Activated CD8-positive, alpha-beta memory T cell treated with anti-CD3 and anti-CD28 coated beads for 24 hours (primary cell): ENCODE data around the gene DIP2A.
A peak's percentile ranks its signal among the peaks of the same experiment; 100 is the strongest.

Source experiments
- DNase-seq: peaks from one replicate; pipeline ENCODE4 v3.0.0-alpha.2; 2020

DIP2A gene

DNA sequence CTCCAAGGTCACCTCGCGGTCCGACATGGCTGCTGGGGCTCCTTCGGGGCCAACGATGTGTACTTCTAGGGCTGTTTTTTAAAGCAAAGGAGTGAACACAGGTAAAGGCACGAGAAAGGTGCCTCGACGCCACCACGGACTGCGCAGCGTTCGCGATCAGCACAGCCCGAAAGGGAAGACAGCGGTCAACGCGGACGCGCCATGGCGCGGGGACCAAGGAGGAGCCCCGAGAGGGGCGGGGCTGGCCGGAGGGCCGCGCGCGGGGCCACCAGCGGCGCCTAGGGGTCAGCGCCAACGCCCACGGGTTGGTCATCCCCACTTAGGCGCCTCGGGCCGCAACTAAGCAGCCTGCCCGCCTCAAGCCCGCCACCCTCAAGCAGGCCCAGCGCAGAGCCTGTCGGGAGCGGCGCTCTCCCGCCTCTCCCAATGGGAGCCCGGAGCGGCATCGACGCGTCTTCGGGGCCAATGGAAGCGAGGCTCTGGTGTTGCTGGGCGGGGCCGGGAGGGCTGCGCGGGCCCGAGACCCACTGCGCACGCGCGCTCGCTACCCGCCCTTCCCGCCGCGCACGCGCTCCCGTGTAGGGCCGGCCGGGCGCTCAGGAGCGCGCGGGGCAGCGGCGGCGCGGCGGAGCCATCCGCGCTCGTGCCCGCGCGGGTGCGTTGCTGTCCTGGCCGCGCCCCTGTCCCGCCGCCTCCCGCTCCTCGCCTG lies at the start of gene DIP2A:
TSS of gene DIP2A (plus strand) at position 577 of the 709 bp plus-strand sequence. CDS start 241 bp downstream, outside the sequence.
- DNase-seq = peak; percentile 93

DNA sequence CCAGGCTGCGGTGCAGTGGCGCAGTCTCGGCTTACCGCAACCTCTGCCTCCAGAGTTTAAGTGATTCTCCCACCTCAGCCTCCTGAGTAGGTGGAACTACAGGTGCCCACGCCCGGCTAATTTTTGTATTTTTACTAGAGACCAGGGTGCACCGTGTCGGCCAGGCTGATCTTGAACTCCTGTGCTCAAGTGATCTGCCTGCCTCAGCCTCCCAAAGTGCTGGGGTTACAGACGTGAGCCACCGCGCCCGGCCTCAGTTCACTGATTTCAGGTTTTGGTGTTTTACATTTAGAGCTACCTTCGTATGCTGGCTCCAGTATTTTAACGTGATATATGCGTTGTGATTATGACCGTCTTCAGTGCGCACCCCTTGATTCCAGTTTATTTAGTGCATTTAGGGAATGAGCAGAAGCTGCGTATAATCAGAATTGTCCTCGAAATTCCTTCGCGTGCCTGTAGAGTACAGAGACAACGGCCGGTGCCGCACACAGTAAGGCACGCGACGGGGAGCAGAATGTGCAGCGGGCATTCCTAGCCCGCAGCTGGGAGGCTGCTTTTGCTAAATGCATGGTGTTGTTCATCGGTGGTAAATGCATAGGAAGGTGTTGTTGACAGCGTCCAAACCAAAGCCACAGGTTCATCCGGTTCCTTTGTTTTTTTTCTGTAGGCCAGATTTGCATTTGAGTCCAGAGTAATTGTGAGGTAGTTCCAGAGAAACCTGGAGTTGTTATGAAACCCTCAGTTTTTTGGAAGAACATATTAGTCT lies 48.9 kb upstream of the DIP2A start:
- no peak for DNase-seq

DNA sequence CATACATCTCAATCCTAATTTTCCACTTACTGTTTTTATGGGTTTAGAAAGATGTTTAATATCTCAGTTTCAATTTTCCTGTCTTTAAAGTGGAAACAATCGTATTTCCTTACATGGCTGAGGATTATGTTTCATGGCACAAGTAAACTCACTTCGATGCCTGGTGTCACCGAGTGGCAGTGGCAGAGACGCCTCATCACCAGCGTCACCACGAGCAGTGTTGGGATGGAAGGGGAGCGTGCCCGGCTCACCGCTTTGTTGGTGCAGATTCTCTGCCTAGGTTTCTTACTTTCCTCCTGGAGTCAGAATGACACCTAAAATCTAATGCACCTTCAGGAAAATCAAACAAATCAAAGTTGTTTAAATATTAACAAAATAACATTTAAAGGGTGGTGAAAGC lies 48.2 kb upstream of the DIP2A start:
- no peak for DNase-seq

GRCh38 chr21:46411236-46411635 lies 47.5 kb upstream of the DIP2A start:
- no peak for DNase-seq

DNA sequence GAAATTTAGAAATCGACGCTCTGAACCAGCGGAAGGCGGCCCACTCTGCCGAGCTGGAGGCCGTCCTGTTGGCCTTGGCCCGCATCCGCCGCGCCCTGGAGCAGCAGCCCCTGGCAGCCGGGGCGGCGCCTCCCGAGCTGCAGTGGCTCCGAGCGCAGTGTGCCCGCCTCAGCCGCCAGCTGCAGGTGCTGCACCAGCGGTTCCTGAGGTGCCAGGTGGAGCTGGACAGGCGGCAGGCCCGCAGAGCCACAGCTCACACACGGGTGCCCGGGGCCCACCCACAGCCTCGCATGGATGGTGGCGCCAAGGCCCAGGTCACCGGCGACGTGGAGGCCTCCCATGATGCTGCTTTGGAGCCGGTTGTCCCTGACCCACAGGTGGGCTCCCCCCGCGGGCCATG lies 47.0 kb upstream of the DIP2A start:
- DNase-seq = no peak

DNA sequence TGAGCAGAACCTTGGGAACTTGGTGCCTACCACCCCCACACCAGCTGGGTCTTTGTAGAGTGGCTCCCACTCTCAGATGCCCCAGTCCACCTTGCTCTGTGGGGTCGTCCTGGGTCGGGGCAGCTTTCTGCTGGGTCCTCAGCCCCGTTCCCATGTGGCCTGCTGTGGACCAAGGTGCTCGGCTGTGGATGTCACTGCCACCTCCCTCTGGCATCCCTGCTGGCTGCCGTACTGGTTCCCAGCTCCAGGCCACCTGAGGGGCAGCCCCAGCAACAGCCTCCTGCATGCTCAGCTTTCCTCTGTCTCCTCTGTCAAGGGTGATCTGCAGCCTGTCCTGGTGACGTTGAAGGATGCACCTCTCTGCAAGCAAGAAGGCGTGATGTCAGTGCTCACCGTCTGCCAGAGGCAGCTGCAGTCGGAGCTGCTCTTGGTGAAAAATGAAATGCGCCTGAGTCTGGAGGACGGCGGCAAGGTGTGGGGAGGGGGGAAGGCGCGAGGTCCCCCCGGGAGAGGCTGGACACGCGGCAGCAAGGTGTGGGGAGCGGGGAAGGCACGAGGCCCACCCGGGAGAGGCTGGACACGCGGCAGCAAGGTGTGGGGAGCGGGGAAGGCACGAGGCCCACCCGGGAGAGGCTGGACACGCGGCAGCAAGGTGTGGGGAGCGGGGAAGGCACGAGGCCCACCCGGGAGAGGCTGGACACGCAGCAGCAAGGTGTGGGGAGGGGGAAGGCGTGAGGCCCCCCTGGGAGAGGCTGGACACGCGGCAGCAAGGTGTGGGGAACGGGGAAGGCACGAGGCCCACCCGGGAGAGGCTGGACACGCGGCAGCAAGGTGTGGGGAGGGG lies 45.9 kb upstream of the DIP2A start:
- DNase-seq = no peak

DNA sequence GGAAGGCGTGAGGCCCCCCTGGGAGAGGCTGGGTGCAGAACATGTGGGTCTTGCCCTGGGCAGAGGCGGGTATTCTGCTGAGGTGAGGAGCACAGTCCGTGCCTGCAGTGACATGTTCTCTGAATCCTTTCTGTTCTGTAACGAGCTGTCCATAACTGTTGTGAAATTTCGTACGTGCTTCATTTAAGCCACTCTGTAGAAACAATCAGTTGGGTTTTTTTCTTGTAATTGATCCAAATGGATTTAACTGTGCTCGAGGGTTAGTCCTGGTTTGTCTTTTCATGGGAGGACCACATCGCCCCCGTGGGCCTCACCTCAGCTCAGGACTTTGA lies 45.4 kb upstream of the DIP2A start:
- no peak for DNase-seq

DNA sequence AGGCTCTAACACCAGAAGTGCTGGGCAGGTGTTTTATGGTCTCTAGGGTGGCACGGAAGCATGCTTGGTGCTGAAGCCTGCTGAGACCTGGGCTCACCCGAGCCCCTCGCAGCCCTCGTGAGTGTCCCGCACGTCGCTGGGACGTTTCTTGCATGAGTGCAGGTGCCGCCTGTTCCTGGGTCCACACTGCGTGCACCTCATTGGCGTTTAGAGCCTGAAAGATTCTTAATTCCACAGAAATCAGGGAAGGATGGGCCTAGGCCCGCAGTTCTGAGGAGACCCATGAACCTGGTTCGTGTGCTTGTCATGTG lies 43.8 kb upstream of the DIP2A start:
- no peak for DNase-seq

GRCh38 chr21:46416551-46416950 lies 42.1 kb upstream of the DIP2A start:
- DNase-seq = no peak

- no peak for DNase-seq
Measured at GRCh38 chr21:46418265-46418946, 40.3 kb upstream of the DIP2A start.

DNA sequence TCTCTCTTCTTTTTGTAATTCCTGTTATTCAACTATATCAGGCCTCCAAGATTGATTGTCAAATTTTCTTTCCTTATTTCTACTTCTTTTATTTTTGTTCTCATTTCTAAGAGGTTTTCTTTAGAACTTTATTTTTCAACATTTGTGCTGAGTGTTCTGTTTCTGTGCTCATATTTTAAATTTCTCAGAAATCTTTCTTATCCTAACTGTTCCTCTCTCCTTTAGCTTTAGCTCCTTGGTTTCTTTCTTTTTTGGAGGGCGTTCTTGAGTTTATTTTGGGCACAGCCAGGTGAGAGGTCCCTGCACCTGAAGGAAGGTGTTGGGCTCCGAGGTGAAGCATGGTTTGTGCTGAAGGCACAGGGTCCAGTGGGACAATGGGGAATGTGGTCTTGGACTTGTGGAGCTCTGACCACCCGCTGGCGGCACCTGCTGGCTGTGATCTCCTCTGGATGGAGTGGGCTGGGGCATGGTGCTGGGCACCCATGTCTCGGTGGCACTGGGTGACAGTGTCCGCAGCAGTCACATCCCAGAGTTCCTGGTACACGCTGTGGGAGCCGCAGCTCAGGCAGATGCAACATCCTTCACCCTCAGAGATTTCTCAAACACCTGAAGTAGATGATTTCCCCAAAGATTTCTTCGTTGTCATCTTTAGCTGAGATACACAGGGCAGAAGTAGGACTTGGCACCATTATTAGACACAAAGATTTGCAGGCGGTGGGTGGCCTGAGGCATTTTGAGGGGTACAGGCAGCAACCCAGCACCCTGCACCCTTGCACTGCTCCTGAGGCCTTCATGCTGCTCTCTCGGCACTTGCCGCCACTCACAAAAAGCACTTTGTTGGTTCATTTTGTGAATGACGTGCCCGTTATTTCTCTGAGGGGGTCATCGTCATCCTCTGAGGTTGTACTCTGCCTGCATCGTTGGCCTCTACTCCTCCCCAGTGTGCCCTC lies 38.2 kb upstream of the DIP2A start:
- no peak for DNase-seq

- DNase-seq = no peak
Measured at GRCh38 chr21:46421191-46421750, 37.4 kb upstream of the DIP2A start.

- DNase-seq = no peak
Measured at GRCh38 chr21:46421756-46422555, 36.7 kb upstream of the DIP2A start.

DNA sequence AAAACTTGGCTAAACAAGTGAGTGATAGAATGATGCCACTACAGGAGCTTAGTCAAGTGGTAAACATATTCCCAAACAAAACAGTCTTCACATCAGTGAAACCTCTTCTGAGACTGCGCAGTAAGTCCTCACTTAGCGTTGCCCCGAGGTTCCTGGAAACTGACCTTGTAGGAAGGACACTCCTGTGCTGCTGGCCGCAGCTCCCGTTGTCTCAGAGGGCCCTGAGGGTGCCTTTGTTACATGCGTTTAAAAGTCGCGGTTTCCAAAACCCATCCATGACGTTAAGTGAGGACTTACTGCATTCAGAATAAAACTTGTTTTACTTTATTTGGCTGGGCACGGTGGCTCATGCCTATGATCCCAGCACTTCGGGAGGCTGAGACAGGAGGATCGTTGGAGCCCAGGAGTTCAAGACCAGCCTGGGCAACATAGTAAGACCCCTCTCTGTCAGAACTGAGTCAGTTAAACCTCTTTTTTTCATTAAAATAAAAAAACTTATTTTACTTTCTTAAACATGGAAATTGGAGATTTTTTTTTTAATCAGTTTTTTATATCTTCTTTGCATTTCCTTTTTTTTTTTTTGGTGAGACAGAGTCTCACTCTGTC lies 36.0 kb upstream of the DIP2A start:
- no peak for DNase-seq

- DNase-seq = no peak
Measured at GRCh38 chr21:46423546-46424038, 35.1 kb upstream of the DIP2A start.

- peak; percentile 73 for DNase-seq
Measured at GRCh38 chr21:46424039-46424591, 34.6 kb upstream of the DIP2A start.

GRCh38 chr21:46424621-46425020 lies 34.1 kb upstream of the DIP2A start:
- no peak for DNase-seq

DNA sequence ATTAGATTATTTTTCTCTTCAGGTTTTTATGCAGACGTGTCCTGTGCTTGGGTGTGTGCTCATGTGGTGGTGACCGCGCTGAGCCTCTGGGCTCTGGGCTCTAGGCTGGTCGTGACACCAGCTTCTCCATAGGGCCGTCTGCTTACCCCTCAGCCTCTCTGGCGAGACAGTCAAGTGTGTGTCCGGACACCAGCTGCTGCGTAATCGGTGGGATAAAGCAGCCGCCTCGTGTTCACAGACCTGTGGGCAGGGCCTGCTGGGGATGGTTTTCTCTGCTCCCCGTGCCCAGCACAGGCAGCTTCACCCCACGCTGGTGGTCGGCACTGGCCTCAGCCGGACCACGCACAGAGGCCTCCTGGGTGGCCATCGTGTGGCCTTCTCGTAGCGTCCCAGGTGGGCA lies 33.6 kb upstream of the DIP2A start:
- peak; percentile 71 for DNase-seq

DNA sequence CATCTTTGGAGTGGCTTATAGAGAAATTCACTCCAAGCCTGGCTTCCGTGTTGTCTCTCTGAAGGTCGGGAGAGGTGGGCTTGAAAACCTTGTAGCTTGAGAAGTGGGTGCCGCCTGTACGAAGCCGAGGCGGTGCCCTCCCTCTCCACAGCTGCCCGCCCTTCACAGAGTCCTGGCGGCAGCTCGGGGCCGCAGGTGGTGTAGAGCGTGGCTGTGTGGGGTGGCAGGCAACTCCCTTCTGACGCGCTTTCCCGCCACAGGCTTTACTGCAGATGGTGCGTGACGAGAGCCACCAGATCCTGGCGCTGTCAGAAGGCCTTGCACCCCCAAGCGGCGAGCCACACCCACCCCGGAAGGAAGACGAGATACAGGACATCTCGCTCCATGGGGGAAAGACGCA lies 33.1 kb upstream of the DIP2A start:
- peak; percentile 79 for DNase-seq
